Ovary (tissue), 9 donors: Measurements from ENCODE around the gene CALY. TPM values are rescaled to one million over a fixed set of nuclear protein-coding genes. Genes with fewer than 3 reads are reported as not detected.

Experiments
- DNase-seq, 5 donors: peaks; one replicate each; pipeline ENCODE4 v3.0.0-alpha.2; 2019 to 2020
- H3K27ac ChIP-seq, 2 donors: fragments of 200-600 bp; one replicate each; pipeline versions ENCODE4 v1.5.1 to v1.8.0; 2019 to 2022
- H3K27me3 ChIP-seq: fragments of 200-600 bp; one replicate; pipeline ENCODE4 v1.8.0; 2022
- H3K36me3 ChIP-seq: fragments of 200-600 bp; sonication (generic); one replicate; pipeline ENCODE4 v1.5.1; 2019
- H3K4me1 ChIP-seq: one replicate; pipeline ENCODE4 v1.8.1; 2013; ENCODE audit warnings: mild to moderate bottlenecking, moderate library complexity; ENCODE audit not compliant: insufficient read depth
- H3K4me3 ChIP-seq: fragments of 200-600 bp; sonication (generic); one replicate; pipeline ENCODE4 v1.5.1; 2017
- H3K9me3 ChIP-seq, 2 donors: fragments of 200-600 bp in 1 of 2; sonication (generic) in 1 of 2; one replicate each; pipeline versions ENCODE4 v1.5.1 to v1.8.1; 2013 to 2019; ENCODE audit warnings: mild to moderate bottlenecking in 1 of 2, moderate library complexity in 1 of 2
- CTCF ChIP-seq, 3 donors: fragments of 450-650 bp in 2 of 3; fragments of 200-600 bp in 1 of 3; IDR thresholded peaks; one replicate each; pipeline versions ENCODE4 v1.5.1 to v1.8.0; 2016 to 2022; ENCODE audit warnings: antibody characterized with exemption in 3 of 3, mild to moderate bottlenecking in 1 of 3
- EP300 ChIP-seq: sonication (generic); formaldehyde crosslinking; IDR thresholded peaks from one replicate; pipeline ENCODE4 v1.6.1; 2017; ENCODE audit warnings: antibody characterized with exemption
- POLR2A ChIP-seq: fragments of 450-650 bp; IDR thresholded peaks from one replicate; pipeline ENCODE4 v1.6.1; 2017; ENCODE audit warnings: antibody characterized with exemption, mild to moderate bottlenecking, moderate library complexity
- WGBS, 3 donors: extraction: QIAGEN DNeasy Blood & Tissue Kit in 1 of 3; methylation state at CpG; one replicate each; pipeline versions ENCODE4 v1.1.5 to v1.1.7; 2013 to 2017; 5-methylcytosine and 5-hydroxymethylcytosine counted together
- intact Hi-C, 4 donors: fragments of 100-400 bp; cut with DNase I; formaldehyde crosslinking; loops; one replicate each; pipeline versions ENCODE4 v1.11.0 to v1.15.1; 2022 to 2023
- polyA plus RNA-seq, 2 donors: library from polyadenylated mRNA; stranded (reverse); fragments of 200-250 nt in 1 of 2; fragments of 350-450 nt in 1 of 2; fragmentation: Illumina TruSeq in 1 of 2; extraction: RNeasy Lipid Tissue Mini Kit (QIAGEN cat#74804) in 1 of 2; gene quantifications; one replicate each; pipeline ENCODE4 v1.2.3, GENCODE V29; 2013 to 2014
- total RNA-seq, 7 donors: library from RNA; depleted of rRNA in 2 of 7; stranded (reverse); fragments of >200 nt in 2 of 7; fragmentation: NEBNext Ultra II Directional in 3 of 7; extraction: Animal tissue kit (Norgen Biotek cat#: 25700) in 3 of 7; gene quantifications; one replicate each; pipeline versions ENCODE4 v1.1.0 to v1.2.4, GENCODE V29; 2016 to 2023
- donor health status: DM: no; HTN: no; CAD: no; lungs with moderate emphysema.
- donor health status: DM: no; HTN: no; CAD: no.
- donor health status: Bipolar disorder and iron deficiency.
- donor health status: DM: yes; HTN: yes; CAD: no.
- donor health status: DM: no; HTN: no; CAD: no.
- donor health status: DM: yes; HTN: yes; CAD: no.

Gene CALY
- total and polyA plus RNA-seq, 9 donors, result 0.69 TPM; not detected in 8

- TF ChIP-seq POLR2A (no peak), EP300 (no peak), CTCF (IDR thresholded peaks at IDR 0.05) (no peak)
- peak overlapping the region; percentile 97 for H3K4me3 ChIP-seq
- WGBS, 3 donors, result 4 to 6% (median 6%) methylated on average over 25 of the region's 25 CpGs
- peak overlapping the region in 1 of 2 donors; percentile 99 for H3K27ac ChIP-seq
- peaks cover 14% of the 10 kb centered on the region for H3K4me1 ChIP-seq
- H3K36me3 ChIP-seq, result no peaks in the 10 kb centered on the region
- H3K27me3 ChIP-seq, result no peaks in the 10 kb centered on the region
- intact Hi-C loops, result loop anchor here in 2 of 4 donors (5.0 kb wide), 2 partner anchors 46 to 69 kb away; partner anchors contain the start of gene PAOX (in 1 of the 2)
- no peaks in the 10 kb centered on the region for H3K9me3 ChIP-seq
- DNase-seq, result peak; percentile 42 to 75 (median 63)
These were observed 28.8 kb downstream of the CALY start for GRCh38 chr10:133307776-133308420.

- Histone ChIP-seq H3K27me3 (no peaks in the 10 kb centered on the region), H3K4me3 (no peak overlapping the region), H3K36me3 (no peaks in the 10 kb centered on the region), H3K4me1 (peaks cover 14% of the 10 kb centered on the region), H3K27ac (no peak overlapping the region), H3K9me3 (no peaks in the 10 kb centered on the region)
- 76 to 82% (median 77%) methylated on average over 17 of the region's 17 CpGs for WGBS, 3 donors
- DNase-seq, result peak in 1 of 5 donors; percentile 22
- intact Hi-C loops, result loop anchor here in 2 of 4 donors (5.0 kb wide), 2 partner anchors 45 to 70 kb away; partner anchors contain the start of gene PAOX (in 1 of the 2)
- TF ChIP-seq CTCF (IDR thresholded peaks at IDR 0.05) (no peak), EP300 (no peak), POLR2A (no peak)
These were observed 29.7 kb downstream of the CALY start for GRCh38 chr10:133306941-133307379.

- 85 to 98% (median 90%) methylated on average over 5 of the region's 5 CpGs for WGBS, 3 donors
- H3K27ac ChIP-seq, result no peak overlapping the region
- H3K36me3 ChIP-seq, result no peaks in the 10 kb centered on the region
- TF ChIP-seq POLR2A (no peak), CTCF (IDR thresholded peaks at IDR 0.05) (no peak), EP300 (no peak)
- H3K9me3 ChIP-seq, result no peaks in the 10 kb centered on the region
- no peak overlapping the region for H3K4me3 ChIP-seq
- H3K27me3 ChIP-seq, result no peaks in the 10 kb centered on the region
- no peak for DNase-seq
- peaks cover 14% of the 10 kb centered on the region for H3K4me1 ChIP-seq
- intact Hi-C loops, result loop anchor here in 2 of 4 donors (5.0 kb wide), 2 partner anchors 44 to 71 kb away; partner anchors contain the start of gene PAOX (in 1 of the 2)
These were observed 30.6 kb downstream of the CALY start for GRCh38 chr10:133306097-133306476.

- Histone ChIP-seq H3K4me3 (no peak overlapping the region), H3K9me3 (no peaks in the 10 kb centered on the region), H3K27ac (no peak overlapping the region), H3K27me3 (no peaks in the 10 kb centered on the region), H3K4me1 (peaks cover 12% of the 10 kb centered on the region), H3K36me3 (no peaks in the 10 kb centered on the region)
- intact Hi-C loops, result no loop called here
- DNase-seq, result no peak
- 80 to 82% (median 81%) methylated on average over 10 of the region's 10 CpGs for WGBS, 3 donors
- TF ChIP-seq EP300, result no peak
- TF ChIP-seq CTCF (IDR thresholded peaks at IDR 0.05), result no peak
- no peak for TF ChIP-seq POLR2A
These were observed 33.5 kb downstream of the CALY start for GRCh38 chr10:133303206-133303605.
